Endothelial cell (in vitro differentiated cells): ENCODE measurements around the gene PTPRM. TPM values are rescaled to one million over a fixed set of nuclear protein-coding genes. Genes with fewer than 3 reads are reported as not detected.

ENCODE experiments used
- DNase-seq: peaks from one replicate; pipeline ENCODE4 v3.0.0; 2021; ENCODE audit warnings: low spot score
- H3K27ac Mint-ChIP-seq: one replicate; pipeline ENCODE4 v1.8.0; 2021; ENCODE audit warnings: mixed read lengths, inconsistent platforms; ENCODE audit not compliant: unreplicated experiment
- H3K27me3 Mint-ChIP-seq: one replicate; pipeline ENCODE4 v1.8.0; 2021; ENCODE audit warnings: mild to moderate bottlenecking, moderate library complexity, mixed read lengths, inconsistent platforms; ENCODE audit not compliant: unreplicated experiment
- H3K36me3 Mint-ChIP-seq: one replicate; pipeline ENCODE4 v1.8.0; 2021; ENCODE audit warnings: mild to moderate bottlenecking, low read depth, mixed read lengths, inconsistent platforms; ENCODE audit not compliant: unreplicated experiment
- H3K4me1 Mint-ChIP-seq: one replicate; pipeline ENCODE4 v1.8.0; 2021; ENCODE audit warnings: mild to moderate bottlenecking, mixed read lengths, inconsistent platforms; ENCODE audit not compliant: unreplicated experiment
- H3K4me3 Mint-ChIP-seq: one replicate; pipeline ENCODE4 v1.8.0; 2021; ENCODE audit warnings: mild to moderate bottlenecking, mixed read lengths, inconsistent platforms; ENCODE audit not compliant: unreplicated experiment
- H3K9me3 Mint-ChIP-seq: one replicate; pipeline ENCODE4 v1.8.0; 2021; ENCODE audit warnings: mixed read lengths, inconsistent platforms; ENCODE audit not compliant: unreplicated experiment
- CTCF ChIP-seq: fragments of 200-600 bp; sonication (generic); IDR thresholded peaks from one replicate; pipeline ENCODE4 v1.5.0; 2021; ENCODE audit warnings: antibody characterized with exemption; ENCODE audit not compliant: unreplicated experiment
- total RNA-seq: library from RNA; stranded (reverse); fragmentation: NEBNext Ultra II Directional; extraction: Animal tissue kit (Norgen Biotek cat#: 25700); gene quantifications from one replicate; pipeline ENCODE4 v1.2.1, GENCODE V29; 2021; ENCODE audit not compliant: unreplicated experiment

PTPRM gene
- total RNA-seq, 1 donor from 2014 or later, result 284 TPM

- no peak for TF ChIP-seq CTCF
- Mint-ChIP-seq H3K4me1 (peaks cover 2% of the 10 kb centered on the region), H3K36me3 (peaks cover 78% of the 10 kb centered on the region)
These were observed 842.0 kb downstream of the PTPRM start for GRCh38 chr18:8409151-8409550.

GRCh38 chr18:8411492-8411891 is 844.4 kb downstream of the PTPRM start:
- no peak for TF ChIP-seq CTCF
- peaks cover 12% of the 10 kb centered on the region for H3K4me1 Mint-ChIP-seq
- H3K27ac Mint-ChIP-seq, result no peak overlapping the region
- peaks cover 56% of the 10 kb centered on the region for H3K36me3 Mint-ChIP-seq
- H3K4me3 Mint-ChIP-seq, result peak overlapping the region; percentile 34
- peaks cover 7% of the 10 kb centered on the region for H3K9me3 Mint-ChIP-seq
- H3K27me3 Mint-ChIP-seq, result peaks cover 17% of the 10 kb centered on the region
- DNase-seq, result no peak

More at GRCh38 chr18:8409151-8409550, 842.0 kb downstream of the PTPRM start:
- no peak overlapping the region for H3K27ac Mint-ChIP-seq
- peaks cover 18% of the 10 kb centered on the region for H3K27me3 Mint-ChIP-seq
- H3K9me3 Mint-ChIP-seq, result peaks cover 7% of the 10 kb centered on the region
- DNase-seq, result no peak
- peak overlapping the region; percentile 77 for H3K4me3 Mint-ChIP-seq

- peaks cover 7% of the 10 kb centered on the region for H3K9me3 Mint-ChIP-seq
- H3K4me3 Mint-ChIP-seq, result no peak overlapping the region
- H3K36me3 Mint-ChIP-seq, result peaks cover 50% of the 10 kb centered on the region
- H3K27me3 Mint-ChIP-seq, result peaks cover 13% of the 10 kb centered on the region
- H3K27ac Mint-ChIP-seq, result no peak overlapping the region
- DNase-seq, result no peak
- peaks cover 18% of the 10 kb centered on the region for H3K4me1 Mint-ChIP-seq
- TF ChIP-seq CTCF, result no peak
These were observed 845.0 kb downstream of the PTPRM start for GRCh38 chr18:8412117-8412516.

GRCh38 chr18:8413189-8413588 is 846.1 kb downstream of the PTPRM start:
- peaks cover 25% of the 10 kb centered on the region for H3K4me1 Mint-ChIP-seq
- no peak for DNase-seq
- H3K9me3 Mint-ChIP-seq, result peaks cover 7% of the 10 kb centered on the region
- no peak for TF ChIP-seq CTCF
- no peak overlapping the region for H3K4me3 Mint-ChIP-seq
- H3K27me3 Mint-ChIP-seq, result peaks cover 8% of the 10 kb centered on the region
- H3K36me3 Mint-ChIP-seq, result peaks cover 39% of the 10 kb centered on the region
- H3K27ac Mint-ChIP-seq, result no peak overlapping the region

- Mint-ChIP-seq H3K36me3 (peaks cover 35% of the 10 kb centered on the region), H3K27ac (no peak overlapping the region), H3K9me3 (peaks cover 7% of the 10 kb centered on the region), H3K4me1 (peaks cover 25% of the 10 kb centered on the region), H3K27me3 (peaks cover 8% of the 10 kb centered on the region), H3K4me3 (no peak overlapping the region)
- no peak for DNase-seq
- TF ChIP-seq CTCF, result no peak
These were observed 846.6 kb downstream of the PTPRM start for GRCh38 chr18:8413751-8414150.
